T-helper 2 cell treated with Interferon-gamma antibody and Interleukin-4, amounts not matched to agents 5 μg/mL and 100 μg/mL, for 36 hours (primary cell): ENCODE results near the gene RMP24.
A peak's percentile ranks its signal among the peaks of the same experiment; 100 is the strongest.
"Not testable (repeated sequence)": the region's sequence is repeated elsewhere in the genome, so short reads cannot be mapped to it uniquely, and the experiment has no call there.

ENCODE experiments used
- DNase-seq: peaks from one replicate; pipeline ENCODE4 v3.0.0; 2021; ENCODE audit warnings: low spot score
- H3K27ac Mint-ChIP-seq: one replicate; pipeline ENCODE4 v1.8.0; 2021; ENCODE audit warnings: mild to moderate bottlenecking, mixed read lengths
- H3K27me3 Mint-ChIP-seq: one replicate; pipeline ENCODE4 v1.8.0; 2021; ENCODE audit warnings: low read depth, mixed read lengths
- H3K36me3 Mint-ChIP-seq: one replicate; pipeline ENCODE4 v1.8.0; 2021; ENCODE audit warnings: low read depth, mixed read lengths
- H3K4me1 Mint-ChIP-seq: one replicate; pipeline ENCODE4 v1.8.0; 2021; ENCODE audit warnings: low read depth, mixed read lengths
- H3K4me3 Mint-ChIP-seq: one replicate; pipeline ENCODE4 v1.8.0; 2022; ENCODE audit warnings: mild to moderate bottlenecking, moderate library complexity, mixed read lengths
- H3K9me3 Mint-ChIP-seq: one replicate; pipeline ENCODE4 v1.8.0; 2021; ENCODE audit warnings: mixed read lengths

The RMP24 gene

DNA sequence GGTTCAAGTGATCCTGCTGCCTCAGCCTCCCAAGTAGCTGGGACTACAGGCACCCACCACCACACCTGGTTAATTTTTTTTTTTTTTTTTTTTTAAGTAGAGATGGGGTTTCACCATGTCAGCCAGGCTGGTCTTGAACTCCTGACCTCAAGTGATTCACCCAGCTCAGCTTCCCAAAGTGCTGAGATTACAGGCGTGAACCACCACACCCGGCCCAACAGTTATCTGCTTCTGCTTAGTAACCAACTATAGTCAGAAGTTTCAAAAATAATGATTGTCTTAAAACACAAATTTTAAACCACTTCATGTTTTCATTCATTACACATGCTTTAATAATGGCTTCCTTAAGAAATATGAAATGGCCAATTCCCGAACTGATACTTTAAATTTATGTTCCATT is 51.8 kb downstream of the RMP24 start:
- not testable (repeated sequence) for H3K4me1 Mint-ChIP-seq, DNase-seq, H3K9me3 Mint-ChIP-seq, H3K27ac Mint-ChIP-seq, H3K4me3 Mint-ChIP-seq, H3K27me3 Mint-ChIP-seq
- peaks cover 18% of the 10 kb centered on the region for H3K36me3 Mint-ChIP-seq

GRCh38 chr18:36025025-36025424 is 52.5 kb downstream of the RMP24 start:
- H3K36me3 Mint-ChIP-seq = peaks cover 18% of the 10 kb centered on the region
- H3K9me3 Mint-ChIP-seq = no peaks in the 10 kb centered on the region
- H3K4me3 Mint-ChIP-seq = no peak overlapping the region
- H3K27ac Mint-ChIP-seq = no peak overlapping the region
- DNase-seq = no peak
- H3K27me3 Mint-ChIP-seq = no peaks in the 10 kb centered on the region
- peaks cover 4% of the 10 kb centered on the region for H3K4me1 Mint-ChIP-seq

DNA sequence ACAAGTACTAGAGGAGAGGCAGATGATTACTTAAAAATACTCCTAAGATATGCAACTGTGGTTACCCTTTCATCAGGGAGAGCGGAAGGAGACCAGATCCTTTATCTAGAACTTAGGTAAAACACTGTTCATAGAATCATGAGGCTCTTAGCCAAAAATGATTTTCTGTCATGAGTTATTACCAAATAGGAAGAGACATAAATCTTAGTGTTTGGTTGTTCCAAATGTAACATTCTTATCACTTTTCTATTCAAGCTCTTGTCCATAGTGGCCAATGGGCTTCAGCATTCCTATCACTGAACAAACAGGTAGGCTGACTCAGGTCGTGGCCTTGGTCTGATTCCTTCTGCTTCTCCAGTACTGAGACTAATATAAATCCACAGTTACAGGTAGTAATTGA is 56.4 kb downstream of the RMP24 start:
- H3K27ac Mint-ChIP-seq = peak overlapping the region; percentile 29
- no peaks in the 10 kb centered on the region for H3K9me3 Mint-ChIP-seq
- no peaks in the 10 kb centered on the region for H3K27me3 Mint-ChIP-seq
- peaks cover 11% of the 10 kb centered on the region for H3K4me1 Mint-ChIP-seq
- H3K36me3 Mint-ChIP-seq = peaks cover 26% of the 10 kb centered on the region
- DNase-seq = no peak
- no peak overlapping the region for H3K4me3 Mint-ChIP-seq
